Adipocyte (in vitro differentiated cells): ENCODE data around the gene CCND1.
"Not testable (repeated sequence)": the region's sequence is repeated elsewhere in the genome, so short reads cannot be mapped to it uniquely, and the experiment has no call there.

ENCODE experiments used
- DNase-seq: peaks from one replicate; pipeline ENCODE4 v3.0.0-alpha.2; 2015; ENCODE audit warnings: low read depth
- H3K27me3 ChIP-seq: replicated peaks from 2 replicates; pipeline ENCODE4 v1.7.0; 2013; ENCODE audit warnings: mild to moderate bottlenecking, low read length, moderate library complexity; ENCODE audit not compliant: control insufficient read depth, insufficient read depth
- H3K36me3 ChIP-seq: 2 replicates; pipeline ENCODE4 v1.7.0; 2013; ENCODE audit warnings: low read length, mild to moderate bottlenecking, moderate library complexity; ENCODE audit not compliant: control insufficient read depth, insufficient read depth, severe bottlenecking
- H3K4me1 ChIP-seq: 2 replicates; pipeline ENCODE4 v1.7.0; 2013; ENCODE audit warnings: mild to moderate bottlenecking, low read length, moderate library complexity; ENCODE audit not compliant: control insufficient read depth, insufficient read depth
- H3K4me3 ChIP-seq: 2 replicates; pipeline ENCODE4 v1.7.0; 2013; ENCODE audit warnings: mild to moderate bottlenecking, low read length, moderate library complexity
- H3K9ac ChIP-seq: 2 replicates; pipeline ENCODE4 v1.7.0; 2013; ENCODE audit warnings: mild to moderate bottlenecking, low read length, moderate library complexity
- H3K9me3 ChIP-seq: 2 replicates; pipeline ENCODE4 v1.7.0; 2013; ENCODE audit warnings: mild to moderate bottlenecking, low read length, moderate library complexity; ENCODE audit not compliant: control insufficient read depth

The CCND1 gene

DNA sequence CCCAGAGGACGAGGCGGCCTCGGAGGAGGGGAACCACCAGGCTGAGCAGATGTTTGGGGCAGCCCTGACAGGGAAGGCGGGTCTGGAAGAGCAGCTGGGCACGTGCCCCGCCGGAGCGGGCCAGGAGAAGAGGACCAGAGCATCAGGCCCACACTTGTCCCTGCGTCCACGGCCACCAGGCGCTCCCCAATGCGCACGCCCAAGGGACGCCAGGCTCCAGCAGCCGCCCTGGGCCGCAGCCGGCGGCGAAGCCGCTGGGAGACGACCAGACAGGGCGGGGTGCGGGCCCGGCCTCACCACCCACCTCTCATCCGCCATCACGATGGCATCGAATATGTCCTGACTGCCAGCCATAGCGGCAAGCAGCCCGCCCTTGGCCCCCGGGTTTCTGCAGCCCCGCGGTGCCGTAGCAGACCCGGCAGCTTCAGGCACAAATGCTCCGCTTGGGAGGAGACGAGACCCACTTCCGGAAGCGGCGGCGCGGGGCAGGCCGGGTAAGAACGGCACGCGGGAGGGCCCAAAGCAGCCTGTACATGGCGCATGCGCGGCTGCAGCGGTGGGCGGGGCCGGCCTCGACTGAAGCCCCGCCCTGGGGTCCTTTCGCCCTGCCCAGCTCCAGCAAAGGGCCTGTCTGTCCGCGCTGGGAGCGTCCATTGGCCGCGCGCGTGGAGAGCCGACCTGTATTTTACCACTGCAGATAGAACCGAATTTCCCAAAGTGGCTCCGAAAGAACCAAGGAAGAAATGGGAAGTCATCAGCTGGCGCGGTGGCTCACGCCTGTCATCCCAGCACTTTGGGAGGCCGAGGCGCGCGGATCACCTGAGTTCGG is 34.1 kb downstream of the CCND1 start, which contains the start of gene LTO1:
LTO1 (minus strand) TSS at position 468 of the 829 bp plus-strand sequence; CDS start at position 354, 114 bp downstream.
- H3K36me3 ChIP-seq: peaks cover 16% of the 10 kb centered on the region
- no peaks in the 10 kb centered on the region for H3K9me3 ChIP-seq
- peaks cover 14% of the 10 kb centered on the region for H3K4me1 ChIP-seq
- H3K27me3 ChIP-seq: no peaks in the 10 kb centered on the region
- peak; percentile 99 for DNase-seq
- peak within 1 kb of the TSS; percentile 98 for H3K9ac ChIP-seq
- peak within 1 kb of the TSS; percentile 88 for H3K4me3 ChIP-seq

- Histone ChIP-seq H3K36me3 (no peaks in the 10 kb centered on the region), H3K27me3 (no peaks in the 10 kb centered on the region), H3K4me1 (peaks cover 8% of the 10 kb centered on the region), H3K4me3 (no peak overlapping the region), H3K9ac (no peak overlapping the region), H3K9me3 (no peaks in the 10 kb centered on the region)
- DNase-seq: no peak
These were observed 36.8 kb downstream of the CCND1 start for GRCh38 chr11:69677749-69678148.

- Histone ChIP-seq H3K9me3 (no peaks in the 10 kb centered on the region), H3K36me3 (no peaks in the 10 kb centered on the region), H3K9ac (no peak overlapping the region), H3K27me3 (peaks cover 5% of the 10 kb centered on the region), H3K4me1 (peaks cover 2% of the 10 kb centered on the region), H3K4me3 (no peak overlapping the region)
- DNase-seq: no peak
These were observed 39.7 kb downstream of the CCND1 start for GRCh38 chr11:69680688-69681087.

- Histone ChIP-seq H3K27me3 (peaks cover 9% of the 10 kb centered on the region), H3K4me1 (no peaks in the 10 kb centered on the region), H3K9ac (no peak overlapping the region), H3K9me3 (no peaks in the 10 kb centered on the region), H3K36me3 (no peaks in the 10 kb centered on the region), H3K4me3 (no peak overlapping the region)
- DNase-seq: no peak
These were observed 41.3 kb downstream of the CCND1 start for GRCh38 chr11:69682221-69682620.

DNA sequence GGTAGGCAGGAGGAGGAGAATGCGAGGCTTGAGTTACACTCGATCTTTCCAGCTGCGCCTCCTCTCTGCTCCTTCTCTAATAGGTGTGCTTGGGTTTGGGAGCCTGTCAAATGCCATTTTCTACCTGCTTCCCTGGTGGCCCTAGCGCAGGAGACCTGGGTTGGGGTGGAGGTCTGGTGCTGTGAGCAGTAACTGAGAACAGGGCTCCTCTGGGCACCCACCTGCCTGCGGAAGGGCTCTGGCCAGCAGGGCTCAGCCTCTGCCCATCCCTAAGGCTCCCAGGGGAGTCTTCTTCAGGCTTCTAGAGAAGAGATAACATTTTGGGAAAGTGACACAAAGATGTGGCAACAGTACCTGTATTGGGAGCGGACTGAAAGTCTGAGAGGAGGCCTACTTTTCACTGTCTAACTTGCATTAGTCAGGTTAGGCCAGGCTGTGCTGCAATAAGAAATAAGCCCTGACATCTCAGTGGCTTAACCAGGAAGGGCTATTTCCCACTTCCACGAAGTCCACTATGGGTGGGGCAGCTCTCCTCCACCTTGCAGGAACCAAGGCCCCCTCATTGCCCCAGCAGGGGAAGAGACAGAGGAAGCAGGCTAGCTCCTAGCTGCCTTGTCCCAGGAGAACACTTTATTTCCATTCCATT is 41.8 kb downstream of the CCND1 start:
- H3K27me3 ChIP-seq: peaks cover 9% of the 10 kb centered on the region

DNA sequence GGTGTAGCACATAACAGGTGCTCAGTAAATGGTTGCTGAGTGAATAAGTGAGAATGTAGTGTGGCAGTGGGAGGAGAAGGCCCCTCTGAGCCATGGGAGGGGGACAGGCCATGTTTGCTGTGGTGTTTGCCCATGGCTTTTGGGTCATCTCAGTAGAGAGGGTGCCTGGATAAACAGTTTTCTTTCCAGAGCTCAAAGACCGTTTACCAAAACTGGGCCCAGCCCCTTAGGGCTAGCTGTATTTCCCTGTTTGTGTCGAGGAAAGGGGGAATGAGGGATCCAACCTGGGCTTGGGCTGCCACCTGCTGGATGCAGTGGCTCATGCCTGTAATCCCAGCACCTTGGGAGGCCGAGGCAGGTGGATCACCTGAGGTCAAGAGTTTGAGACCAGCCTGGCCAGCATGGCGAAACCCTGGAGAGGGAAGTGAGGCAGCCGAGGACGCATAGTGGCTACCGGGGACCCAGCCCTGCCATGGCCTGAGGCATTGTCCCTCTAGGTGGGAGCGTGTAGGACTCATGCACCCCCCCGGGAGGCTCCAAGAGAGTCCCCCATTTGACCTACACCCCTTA is 42.9 kb downstream of the CCND1 start:
- no peak for DNase-seq
- peaks cover 9% of the 10 kb centered on the region for H3K27me3 ChIP-seq
- H3K36me3 ChIP-seq: no peaks in the 10 kb centered on the region

More for the DNA sequence above, 41.8 kb downstream of the CCND1 start:
- no peaks in the 10 kb centered on the region for H3K36me3 ChIP-seq
- H3K4me1 ChIP-seq: no peaks in the 10 kb centered on the region
- no peaks in the 10 kb centered on the region for H3K9me3 ChIP-seq
- H3K9ac ChIP-seq: no peak overlapping the region
- no peak overlapping the region for H3K4me3 ChIP-seq
- DNase-seq: no peak

DNA sequence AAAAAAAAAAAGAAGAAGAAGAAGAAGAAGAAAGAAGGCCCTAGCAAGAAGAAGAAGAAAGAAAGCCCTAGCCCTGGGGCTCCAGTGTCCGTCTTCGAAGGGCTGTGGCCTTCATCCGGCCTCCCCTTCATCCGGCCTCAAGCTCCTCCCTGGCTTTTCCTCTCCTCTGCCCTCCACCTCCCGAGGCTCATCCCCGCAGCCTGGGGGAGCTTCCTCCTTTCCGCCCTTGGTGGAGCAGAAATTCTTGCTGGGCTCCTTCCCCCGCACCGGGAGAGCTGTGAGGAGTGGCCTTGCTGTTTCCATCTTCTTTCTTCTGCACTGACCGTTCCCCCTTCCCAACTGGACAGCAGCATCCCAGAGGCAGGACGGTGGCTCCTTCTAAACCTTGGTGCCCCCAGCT is 43.7 kb downstream of the CCND1 start:
- DNase-seq: no peak
- Histone ChIP-seq H3K9ac (no peak overlapping the region), H3K27me3 (peaks cover 9% of the 10 kb centered on the region), H3K9me3 (no peaks in the 10 kb centered on the region), H3K36me3 (no peaks in the 10 kb centered on the region), H3K4me3 (no peak overlapping the region), H3K4me1 (no peaks in the 10 kb centered on the region)

More for the DNA sequence above, 42.9 kb downstream of the CCND1 start:
- no peaks in the 10 kb centered on the region for H3K4me1 ChIP-seq
- no peak overlapping the region for H3K4me3 ChIP-seq
- H3K9me3 ChIP-seq: no peaks in the 10 kb centered on the region
- no peak overlapping the region for H3K9ac ChIP-seq

- Histone ChIP-seq H3K4me1 (no peaks in the 10 kb centered on the region), H3K9ac (no peak overlapping the region), H3K9me3 (no peaks in the 10 kb centered on the region), H3K4me3 (no peak overlapping the region), H3K27me3 (peaks cover 12% of the 10 kb centered on the region), H3K36me3 (no peaks in the 10 kb centered on the region)
- no peak for DNase-seq
These were observed 44.4 kb downstream of the CCND1 start for GRCh38 chr11:69685348-69685747.

GRCh38 chr11:69686452-69686851 is 45.5 kb downstream of the CCND1 start:
- Histone ChIP-seq H3K4me3 (no peak overlapping the region), H3K9ac (no peak overlapping the region), H3K27me3 (peaks cover 12% of the 10 kb centered on the region), H3K4me1 (no peaks in the 10 kb centered on the region), H3K9me3 (peaks cover 2% of the 10 kb centered on the region), H3K36me3 (no peaks in the 10 kb centered on the region)
- no peak for DNase-seq

DNA sequence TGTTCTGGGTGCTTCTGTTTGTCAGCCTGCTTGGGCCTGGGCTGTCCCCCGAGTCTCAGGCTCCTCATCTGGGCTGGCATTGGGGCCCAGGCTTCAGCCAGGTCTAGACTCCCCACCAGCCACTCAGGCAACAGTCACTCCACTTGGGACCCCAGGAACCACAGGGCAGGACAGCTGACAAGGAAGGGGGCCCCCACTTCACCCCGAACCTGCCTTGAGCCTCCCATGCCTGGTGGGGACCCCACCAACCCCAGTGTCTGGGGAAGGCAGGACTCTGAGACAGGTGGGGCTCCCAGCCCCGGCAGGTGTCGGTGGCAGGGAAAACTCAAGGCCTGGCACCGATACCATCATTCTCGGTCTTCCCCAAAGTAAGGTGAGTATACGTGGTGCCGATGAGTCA is 45.9 kb downstream of the CCND1 start:
- Histone ChIP-seq H3K4me1 (no peaks in the 10 kb centered on the region), H3K36me3 (no peaks in the 10 kb centered on the region), H3K9ac (no peak overlapping the region), H3K27me3 (peaks cover 12% of the 10 kb centered on the region), H3K4me3 (no peak overlapping the region), H3K9me3 (peaks cover 6% of the 10 kb centered on the region)
- DNase-seq: no peak

DNA sequence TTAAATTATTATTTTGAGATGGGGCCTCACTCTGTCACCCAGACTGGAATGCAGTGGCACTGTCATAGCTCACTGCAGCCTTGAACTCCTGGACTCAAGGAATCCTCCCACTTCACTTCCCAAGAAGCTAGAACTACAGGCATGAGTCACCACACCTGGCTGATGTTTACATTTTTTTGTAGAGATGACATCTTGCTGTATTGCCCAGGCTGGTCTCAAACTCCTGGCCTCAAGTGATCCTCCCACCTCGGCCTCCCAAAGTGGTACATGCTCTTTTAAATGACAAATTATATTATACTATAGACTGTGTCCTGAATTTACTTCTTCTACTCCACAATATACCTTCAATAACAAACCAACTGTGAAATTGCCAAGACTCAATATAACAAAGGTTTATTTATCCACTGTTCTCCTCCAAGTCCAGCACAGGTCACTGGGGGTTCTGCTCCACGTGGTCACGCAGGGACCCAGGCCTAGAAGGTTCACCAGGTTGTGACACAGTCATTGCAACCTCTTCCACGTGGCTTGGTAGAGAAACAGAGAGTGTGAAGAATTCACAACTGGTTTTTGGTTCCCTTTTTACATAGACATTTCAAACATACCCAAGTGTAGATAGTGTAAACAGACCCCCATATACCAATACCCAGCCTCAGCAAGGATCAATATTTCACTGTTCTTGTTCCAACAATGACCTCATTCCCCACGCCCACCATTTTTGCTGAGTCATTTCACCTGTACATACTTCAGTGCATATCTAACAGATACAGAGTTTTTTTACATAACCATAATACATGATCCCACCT is 47.2 kb downstream of the CCND1 start:
- not testable (repeated sequence) for DNase-seq, H3K4me3 ChIP-seq, H3K4me1 ChIP-seq, H3K36me3 ChIP-seq, H3K9ac ChIP-seq
- Histone ChIP-seq H3K9me3 (peaks cover 18% of the 10 kb centered on the region), H3K27me3 (peaks cover 23% of the 10 kb centered on the region)
